SU-DHL-6 (cell line): ENCODE measurements around the gene OTOS.

ENCODE experiments used
- H2AFZ ChIP-seq: fragments of 200-600 bp; sonication (generic); 2 replicates; pipeline ENCODE4 v1.6.1; 2014; ENCODE audit warnings: low read depth, mild to moderate bottlenecking, moderate library complexity, mixed read lengths, antibody characterized with exemption, low read length; ENCODE audit not compliant: severe bottlenecking
- H3F3A ChIP-seq: fragments of 200-600 bp; shearing (Covaris generic); 2 replicates; pipeline ENCODE4 v1.6.0; 2016; ENCODE audit warnings: antibody characterized with exemption, mild to moderate bottlenecking; ENCODE audit not compliant: insufficient read depth
- H3K27ac ChIP-seq: fragments of 200-600 bp; sonication (generic); 2 replicates; pipeline ENCODE4 v1.5.1; 2016; ENCODE audit warnings: low read depth, mild to moderate bottlenecking, low read length, moderate library complexity, mixed read lengths
- H3K27me3 ChIP-seq: fragments of 200-600 bp; sonication (generic), shearing (Covaris generic); 2 replicates; pipeline ENCODE4 v1.6.0; 2014; ENCODE audit warnings: mild to moderate bottlenecking, low read length
- H3K36me3 ChIP-seq: fragments of 200-600 bp; sonication (generic); 2 replicates; pipeline ENCODE4 v1.6.1; 2014; ENCODE audit warnings: mild to moderate bottlenecking, low read length, mixed read lengths
- H3K4me2 ChIP-seq: fragments of 300-600, 200-600 bp; shearing (Covaris generic), sonication (generic); 2 replicates; pipeline ENCODE4 v1.6.0; 2014; ENCODE audit warnings: low read length, low read depth, mild to moderate bottlenecking; ENCODE audit not compliant: poor library complexity, severe bottlenecking
- H3K4me3 ChIP-seq: fragments of 200-600 bp; sonication (generic); 2 replicates; pipeline ENCODE4 v1.5.1; 2014; ENCODE audit warnings: antibody characterized with exemption, low read length, mild to moderate bottlenecking, mixed read lengths; ENCODE audit not compliant: insufficient read depth, poor library complexity, severe bottlenecking
- H3K79me2 ChIP-seq: fragments of 200-600 bp; sonication (generic); 2 replicates; pipeline ENCODE4 v1.6.1; 2014; ENCODE audit warnings: mild to moderate bottlenecking, low read length, moderate library complexity; ENCODE audit not compliant: insufficient read depth
- H3K9ac ChIP-seq: fragments of 200-600 bp; sonication (generic); 2 replicates; pipeline ENCODE4 v1.7.0; 2014; ENCODE audit warnings: mild to moderate bottlenecking, low read length
- H3K9me2 ChIP-seq: fragments of 200-600 bp; sonication (generic); replicated peaks from 2 replicates; pipeline ENCODE4 v1.6.1; 2014; ENCODE audit warnings: low read length; ENCODE audit not compliant: insufficient read depth
- H3K9me3 ChIP-seq: fragments of 200-600 bp; sonication (generic); 2 replicates; pipeline ENCODE4 v1.6.1; 2014; ENCODE audit warnings: low read length, mixed read lengths; ENCODE audit not compliant: insufficient read depth
- H4K20me1 ChIP-seq: fragments of 200-600 bp; sonication (generic); 2 replicates; pipeline ENCODE4 v1.6.1; 2014; ENCODE audit warnings: low read depth, mild to moderate bottlenecking, antibody characterized with exemption, low read length, moderate library complexity, mixed read lengths
- EZH2phosphoT487 ChIP-seq: fragments of 200-600 bp; sonication (generic), shearing (Covaris generic); conservative IDR thresholded peaks from 2 replicates; pipeline ENCODE4 v1.6.1; 2018; ENCODE audit warnings: mild to moderate bottlenecking, antibody characterized with exemption, low read length, moderate library complexity, mixed read lengths
- TF ChIP-seq, protein P1 (sequence below): fragments of 200-600 bp; sonication (generic); IDR thresholded peaks from one replicate; pipeline ENCODE4 v1.5.1; 2017; ENCODE audit warnings: antibody characterized with exemption, mild to moderate bottlenecking, low read length, moderate library complexity; ENCODE audit not compliant: insufficient read depth, poor library complexity, severe bottlenecking

The OTOS gene

DNA sequence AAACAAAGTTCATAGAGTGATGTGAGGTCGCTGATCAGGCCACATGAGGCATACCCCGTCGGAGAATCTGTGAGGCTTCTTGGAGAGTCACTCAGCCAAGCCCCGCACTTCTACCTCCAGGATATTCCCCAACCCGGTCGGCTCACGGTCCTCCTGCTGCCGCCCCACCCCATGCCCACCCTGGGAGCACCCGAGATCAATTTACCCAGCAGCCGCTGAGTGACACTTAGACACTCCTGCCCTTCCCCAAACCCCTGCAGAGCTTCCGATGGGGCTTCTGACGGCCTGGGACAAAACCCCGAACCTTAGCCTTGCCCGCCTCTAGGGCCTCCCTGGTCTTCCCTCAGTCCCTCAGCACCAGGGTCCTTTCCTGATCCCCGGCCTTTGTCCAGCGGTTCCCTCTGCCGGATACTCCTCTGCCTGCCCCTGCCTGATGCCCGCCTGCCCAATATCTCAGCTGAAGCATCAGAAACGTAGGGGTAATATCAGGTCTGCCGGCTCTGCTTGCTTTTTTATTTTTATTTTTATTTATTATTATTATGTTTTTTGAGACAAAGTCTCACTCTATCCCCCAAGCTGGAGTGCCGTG lies 18.9 kb upstream of the OTOS start:
- H3K27ac ChIP-seq, result no peak overlapping the region
- TF ChIP-seq EZH2phosphoT487, result no peak
- TF ChIP-seq, protein P1, sequence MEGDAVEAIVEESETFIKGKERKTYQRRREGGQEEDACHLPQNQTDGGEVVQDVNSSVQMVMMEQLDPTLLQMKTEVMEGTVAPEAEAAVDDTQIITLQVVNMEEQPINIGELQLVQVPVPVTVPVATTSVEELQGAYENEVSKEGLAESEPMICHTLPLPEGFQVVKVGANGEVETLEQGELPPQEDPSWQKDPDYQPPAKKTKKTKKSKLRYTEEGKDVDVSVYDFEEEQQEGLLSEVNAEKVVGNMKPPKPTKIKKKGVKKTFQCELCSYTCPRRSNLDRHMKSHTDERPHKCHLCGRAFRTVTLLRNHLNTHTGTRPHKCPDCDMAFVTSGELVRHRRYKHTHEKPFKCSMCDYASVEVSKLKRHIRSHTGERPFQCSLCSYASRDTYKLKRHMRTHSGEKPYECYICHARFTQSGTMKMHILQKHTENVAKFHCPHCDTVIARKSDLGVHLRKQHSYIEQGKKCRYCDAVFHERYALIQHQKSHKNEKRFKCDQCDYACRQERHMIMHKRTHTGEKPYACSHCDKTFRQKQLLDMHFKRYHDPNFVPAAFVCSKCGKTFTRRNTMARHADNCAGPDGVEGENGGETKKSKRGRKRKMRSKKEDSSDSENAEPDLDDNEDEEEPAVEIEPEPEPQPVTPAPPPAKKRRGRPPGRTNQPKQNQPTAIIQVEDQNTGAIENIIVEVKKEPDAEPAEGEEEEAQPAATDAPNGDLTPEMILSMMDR, result no peak
- H2AFZ ChIP-seq, result no peak overlapping the region
- H3K9ac ChIP-seq, result no peak overlapping the region
- H3K4me3 ChIP-seq, result no peak overlapping the region
- H3K79me2 ChIP-seq, result no peaks in the 10 kb centered on the region
- H3K36me3 ChIP-seq, result no peaks in the 10 kb centered on the region
- H3K9me3 ChIP-seq, result no peaks in the 10 kb centered on the region
- H3F3A ChIP-seq, result no peaks in the 10 kb centered on the region
- H4K20me1 ChIP-seq, result no peaks in the 10 kb centered on the region
- no peaks in the 10 kb centered on the region for H3K9me2 ChIP-seq
- no peak overlapping the region for H3K4me2 ChIP-seq
- no peaks in the 10 kb centered on the region for H3K27me3 ChIP-seq

DNA sequence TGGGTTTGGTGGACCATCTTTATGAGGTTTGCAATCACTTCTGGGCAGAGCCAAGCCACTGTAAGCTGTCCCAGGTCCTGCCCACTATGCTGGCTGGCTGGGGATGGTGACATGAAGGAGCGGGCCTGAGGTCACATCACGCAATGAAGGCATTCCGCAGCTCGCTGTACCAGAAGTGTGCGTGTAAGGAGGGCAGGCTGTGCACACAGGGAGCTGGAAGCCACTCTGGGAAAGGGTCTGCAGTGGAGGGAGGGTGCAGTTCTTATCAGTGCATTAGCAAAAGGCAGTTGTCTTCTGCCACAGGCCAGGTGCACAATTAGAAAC lies 16.7 kb upstream of the OTOS start:
- no peaks in the 10 kb centered on the region for H3K27me3 ChIP-seq
- H3K9me3 ChIP-seq, result no peaks in the 10 kb centered on the region
- H3K4me3 ChIP-seq, result no peak overlapping the region
- no peaks in the 10 kb centered on the region for H3F3A ChIP-seq
- H3K79me2 ChIP-seq, result no peaks in the 10 kb centered on the region
- H4K20me1 ChIP-seq, result no peaks in the 10 kb centered on the region
- no peaks in the 10 kb centered on the region for H3K36me3 ChIP-seq
- no peaks in the 10 kb centered on the region for H3K9me2 ChIP-seq
- no peak overlapping the region for H3K27ac ChIP-seq
- H2AFZ ChIP-seq, result no peak overlapping the region
- no peak for TF ChIP-seq EZH2phosphoT487
- TF ChIP-seq, protein P1, result no peak
- H3K4me2 ChIP-seq, result no peak overlapping the region
- H3K9ac ChIP-seq, result no peak overlapping the region

DNA sequence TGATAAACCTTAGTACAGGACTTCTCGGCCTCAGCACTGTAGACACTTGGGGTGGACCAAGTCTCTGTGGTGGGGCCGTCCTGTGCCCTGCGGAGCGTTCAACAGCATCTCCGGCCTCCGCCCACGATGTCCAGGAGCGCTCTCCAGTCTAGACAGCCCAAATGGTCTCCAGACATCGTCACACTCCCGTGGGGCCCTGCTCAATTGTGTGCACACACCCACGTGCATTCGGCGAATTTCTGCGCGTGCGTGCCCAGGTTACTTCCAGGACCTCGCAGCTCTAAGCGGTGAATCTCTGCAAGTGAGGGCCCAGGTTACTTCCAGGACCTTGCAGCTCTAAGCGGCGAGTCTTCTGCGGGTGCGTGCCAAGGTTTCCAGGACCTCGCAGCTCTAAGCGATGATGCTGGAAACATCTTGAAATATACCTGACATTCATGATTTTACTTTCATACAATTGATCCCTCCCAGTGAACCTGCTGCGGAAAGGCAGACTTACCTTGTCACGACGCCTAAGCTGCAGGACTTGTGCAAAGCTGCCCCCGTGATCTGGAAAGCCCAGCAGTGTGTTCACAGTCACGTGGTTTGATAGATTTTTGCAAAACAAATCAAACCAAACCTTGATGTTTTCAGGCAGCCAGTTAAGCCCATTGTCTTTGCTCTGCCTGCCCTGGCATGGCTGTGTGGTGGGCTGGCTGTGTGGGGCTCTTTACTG lies 16.1 kb upstream of the OTOS start:
- H3K4me3 ChIP-seq, result no peak overlapping the region
- no peaks in the 10 kb centered on the region for H4K20me1 ChIP-seq
- H3K9me2 ChIP-seq, result no peaks in the 10 kb centered on the region
- no peaks in the 10 kb centered on the region for H3F3A ChIP-seq
- no peak overlapping the region for H2AFZ ChIP-seq
- TF ChIP-seq EZH2phosphoT487, result no peak
- TF ChIP-seq, protein P1, result no peak
- H3K4me2 ChIP-seq, result no peak overlapping the region
- H3K79me2 ChIP-seq, result no peaks in the 10 kb centered on the region
- no peak overlapping the region for H3K9ac ChIP-seq
- H3K27me3 ChIP-seq, result no peaks in the 10 kb centered on the region
- no peaks in the 10 kb centered on the region for H3K36me3 ChIP-seq
- H3K9me3 ChIP-seq, result no peaks in the 10 kb centered on the region
- H3K27ac ChIP-seq, result no peak overlapping the region
